ENCODE data around the gene AKAP11. TPM values are rescaled to one million over a fixed set of nuclear protein-coding genes. Genes with fewer than 3 reads are reported as not detected.

The AKAP11 gene
- polyA plus RNA-seq, 3 donors = 1.2 to 6.8 (median 1.7) TPM

DNA sequence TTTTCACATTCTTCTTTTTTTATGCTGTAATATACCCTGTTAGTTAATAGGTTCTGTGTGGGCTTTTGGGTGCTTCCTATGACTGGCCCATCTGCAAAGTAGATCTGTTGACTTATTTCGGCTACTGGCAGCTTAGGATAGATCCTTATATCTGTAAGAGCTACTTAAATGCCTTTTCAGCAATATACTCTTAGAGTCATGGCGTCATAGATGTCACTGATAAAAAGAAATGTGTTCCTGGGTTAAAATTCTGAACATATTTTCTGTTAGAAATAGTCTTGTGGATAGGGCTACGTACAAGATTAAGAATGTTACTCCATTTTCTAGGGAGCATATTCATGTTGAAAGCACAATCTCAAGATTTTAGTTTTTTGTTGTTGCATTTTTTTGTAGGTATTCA is 4.7 kb downstream of the AKAP11 start:
- H3K4me3 ChIP-seq (replicated peaks in 1 of 3; ENCODE audit: low read depth in 2 of 3, low read length in 3 of 3) = no peak overlapping the region

GRCh38 chr13:42277618-42278276 is 5.8 kb downstream of the AKAP11 start:
- peak overlapping the region in 1 of 2 donors; percentile 4 for H3K27ac ChIP-seq (ENCODE audit: low read depth in 1 of 2, low read length in 2 of 2)

More for the DNA sequence above, 4.7 kb downstream of the AKAP11 start:
- Histone ChIP-seq H4K20me1 (ENCODE audit: insufficient read depth, low read length) (peaks cover 34% of the 10 kb centered on the region), H3K9me3 (replicated peaks in 1 of 2; ENCODE audit: control insufficient read depth in 1 of 2, insufficient read depth in 1 of 2, low read length in 2 of 2) (no peaks in the 10 kb centered on the region), H2AFZ (ENCODE audit: insufficient read depth, low read depth, low read length, poor library complexity, severe bottlenecking) (no peak overlapping the region), H3K9ac (ENCODE audit: insufficient read depth, low read length, poor library complexity, severe bottlenecking) (no peak overlapping the region), H3K27ac (ENCODE audit: low read depth in 1 of 2, low read length in 2 of 2) (no peak overlapping the region), H3K4me1 (ENCODE audit: control insufficient read depth in 1 of 2, insufficient read depth in 2 of 2, low read length in 2 of 2) (peaks cover 37 to 50% of the 10 kb centered on the region in 2 donors), H3K36me3 (replicated peaks in 1 of 2; ENCODE audit: control insufficient read depth in 1 of 2, insufficient read depth in 2 of 2, low read length in 2 of 2) (no peaks in the 10 kb centered on the region), H3K27me3 (ENCODE audit: control insufficient read depth in 2 of 2, insufficient read depth in 2 of 2, low read length in 2 of 2) (no peaks in the 10 kb centered on the region), H3K79me2 (ENCODE audit: insufficient read depth, low read length) (peaks cover 85% of the 10 kb centered on the region), H3K4me2 (replicated peaks; ENCODE audit: extremely low read depth, low read length, poor library complexity, severe bottlenecking) (no peak overlapping the region)
- WGBS (ENCODE audit: insufficient coverage) = no CpG with 5 or more reads among the region's 3 CpGs
- intact Hi-C loops (cut with micrococcal nuclease) = no loop called here
- Mint-ChIP-seq H3K9me3 (no peaks in the 10 kb centered on the region), H3K36me3 (no peaks in the 10 kb centered on the region), H3K27ac (no peak overlapping the region), H3K4me1 (peaks cover 34% of the 10 kb centered on the region), H3K4me3 (no peak overlapping the region), H3K27me3 (ENCODE audit: low read depth in 3 of 3) (peaks cover 0 to 1% (median 0%) of the 10 kb centered on the region in 3 donors)
- no peak for DNase-seq
- TF ChIP-seq CTCF (IDR thresholded peaks at IDR 0.05) = no peak

More at GRCh38 chr13:42277618-42278276, 5.8 kb downstream of the AKAP11 start:
- H3K27ac Mint-ChIP-seq = peak overlapping the region in 2 of 7 donors; percentile 44 to 79
- TF ChIP-seq CTCF (IDR thresholded peaks at IDR 0.05) = no peak
- H3K4me1 Mint-ChIP-seq = peaks cover 30% of the 10 kb centered on the region
- no peak overlapping the region for H3K9ac ChIP-seq (ENCODE audit: insufficient read depth, low read length, poor library complexity, severe bottlenecking)
- peaks cover 43% of the 10 kb centered on the region for H4K20me1 ChIP-seq (ENCODE audit: insufficient read depth, low read length)
- no peak overlapping the region for H3K4me2 ChIP-seq (replicated peaks; ENCODE audit: extremely low read depth, low read length, poor library complexity, severe bottlenecking)
- no peaks in the 10 kb centered on the region for H3K36me3 Mint-ChIP-seq
- H3K4me1 ChIP-seq (ENCODE audit: control insufficient read depth in 1 of 2, insufficient read depth in 2 of 2, low read length in 2 of 2) = peaks cover 33 to 44% of the 10 kb centered on the region in 2 donors
- peaks cover 89% of the 10 kb centered on the region for H3K79me2 ChIP-seq (ENCODE audit: insufficient read depth, low read length)
- no peaks in the 10 kb centered on the region for H3K9me3 ChIP-seq (replicated peaks in 1 of 2; ENCODE audit: control insufficient read depth in 1 of 2, insufficient read depth in 1 of 2, low read length in 2 of 2)
- H3K4me3 Mint-ChIP-seq = no peak overlapping the region
- peaks cover 0 to 1% (median 0%) of the 10 kb centered on the region in 3 donors for H3K27me3 Mint-ChIP-seq (ENCODE audit: low read depth in 3 of 3)
- no peak overlapping the region for H2AFZ ChIP-seq (ENCODE audit: insufficient read depth, low read depth, low read length, poor library complexity, severe bottlenecking)
- DNase-seq = no peak
- no peaks in the 10 kb centered on the region for H3K36me3 ChIP-seq (replicated peaks in 1 of 2; ENCODE audit: control insufficient read depth in 1 of 2, insufficient read depth in 2 of 2, low read length in 2 of 2)
- 97% methylated on average over 5 of the region's 7 CpGs for WGBS (ENCODE audit: insufficient coverage)
- no peak overlapping the region for H3K4me3 ChIP-seq (replicated peaks in 1 of 3; ENCODE audit: low read depth in 2 of 3, low read length in 3 of 3)
- intact Hi-C loops (cut with micrococcal nuclease) = no loop called here
- H3K9me3 Mint-ChIP-seq = no peaks in the 10 kb centered on the region
- no peaks in the 10 kb centered on the region for H3K27me3 ChIP-seq (ENCODE audit: control insufficient read depth in 2 of 2, insufficient read depth in 2 of 2, low read length in 2 of 2)
